ENCODE results near the gene GAREM1.

DNA sequence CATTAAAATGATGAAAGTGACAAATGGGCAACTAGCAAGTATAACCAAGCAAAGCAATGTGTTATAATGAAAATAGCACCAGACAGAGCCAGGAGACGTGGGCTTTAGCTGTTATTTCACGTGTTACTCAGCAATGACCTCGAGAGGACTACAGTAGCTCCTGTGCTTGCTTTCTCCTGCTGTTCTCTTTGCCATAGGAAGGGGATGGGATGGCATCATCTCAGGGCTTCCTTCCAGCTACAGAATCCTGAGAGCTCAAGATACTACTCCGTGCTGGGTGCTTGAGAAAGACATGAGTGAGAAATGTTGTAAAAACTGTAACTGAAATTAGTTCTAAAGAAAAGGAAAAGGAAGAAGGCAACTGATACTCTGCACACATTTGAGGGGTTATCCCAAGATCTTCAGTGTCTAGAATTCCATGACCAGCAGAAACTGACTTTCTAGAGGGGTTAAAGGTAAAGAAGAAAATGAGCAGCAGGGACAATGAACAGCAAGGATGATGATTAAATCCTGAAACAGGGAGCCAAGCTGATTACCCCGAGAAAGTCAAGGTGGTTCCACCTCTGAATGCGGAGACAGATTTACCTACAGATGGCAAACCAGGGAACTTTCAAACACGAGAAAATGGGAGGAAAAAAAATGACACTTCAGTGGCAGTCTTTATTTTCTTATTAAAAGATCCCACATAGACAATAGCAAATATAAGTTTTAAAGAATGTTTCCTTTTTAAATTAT is 33.4 kb downstream of the GAREM1 start:
- TF ChIP-seq, protein P1, sequence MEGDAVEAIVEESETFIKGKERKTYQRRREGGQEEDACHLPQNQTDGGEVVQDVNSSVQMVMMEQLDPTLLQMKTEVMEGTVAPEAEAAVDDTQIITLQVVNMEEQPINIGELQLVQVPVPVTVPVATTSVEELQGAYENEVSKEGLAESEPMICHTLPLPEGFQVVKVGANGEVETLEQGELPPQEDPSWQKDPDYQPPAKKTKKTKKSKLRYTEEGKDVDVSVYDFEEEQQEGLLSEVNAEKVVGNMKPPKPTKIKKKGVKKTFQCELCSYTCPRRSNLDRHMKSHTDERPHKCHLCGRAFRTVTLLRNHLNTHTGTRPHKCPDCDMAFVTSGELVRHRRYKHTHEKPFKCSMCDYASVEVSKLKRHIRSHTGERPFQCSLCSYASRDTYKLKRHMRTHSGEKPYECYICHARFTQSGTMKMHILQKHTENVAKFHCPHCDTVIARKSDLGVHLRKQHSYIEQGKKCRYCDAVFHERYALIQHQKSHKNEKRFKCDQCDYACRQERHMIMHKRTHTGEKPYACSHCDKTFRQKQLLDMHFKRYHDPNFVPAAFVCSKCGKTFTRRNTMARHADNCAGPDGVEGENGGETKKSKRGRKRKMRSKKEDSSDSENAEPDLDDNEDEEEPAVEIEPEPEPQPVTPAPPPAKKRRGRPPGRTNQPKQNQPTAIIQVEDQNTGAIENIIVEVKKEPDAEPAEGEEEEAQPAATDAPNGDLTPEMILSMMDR (IDR thresholded peaks at IDR 0.05; ENCODE audit: low read depth, low read length) = no peak
- TF ChIP-seq EZH2phosphoT487 (IDR thresholded peaks at IDR 0.05; ENCODE audit: low read depth) = no peak
